Measurements from ENCODE around the gene ITPKC.

The ITPKC gene

DNA sequence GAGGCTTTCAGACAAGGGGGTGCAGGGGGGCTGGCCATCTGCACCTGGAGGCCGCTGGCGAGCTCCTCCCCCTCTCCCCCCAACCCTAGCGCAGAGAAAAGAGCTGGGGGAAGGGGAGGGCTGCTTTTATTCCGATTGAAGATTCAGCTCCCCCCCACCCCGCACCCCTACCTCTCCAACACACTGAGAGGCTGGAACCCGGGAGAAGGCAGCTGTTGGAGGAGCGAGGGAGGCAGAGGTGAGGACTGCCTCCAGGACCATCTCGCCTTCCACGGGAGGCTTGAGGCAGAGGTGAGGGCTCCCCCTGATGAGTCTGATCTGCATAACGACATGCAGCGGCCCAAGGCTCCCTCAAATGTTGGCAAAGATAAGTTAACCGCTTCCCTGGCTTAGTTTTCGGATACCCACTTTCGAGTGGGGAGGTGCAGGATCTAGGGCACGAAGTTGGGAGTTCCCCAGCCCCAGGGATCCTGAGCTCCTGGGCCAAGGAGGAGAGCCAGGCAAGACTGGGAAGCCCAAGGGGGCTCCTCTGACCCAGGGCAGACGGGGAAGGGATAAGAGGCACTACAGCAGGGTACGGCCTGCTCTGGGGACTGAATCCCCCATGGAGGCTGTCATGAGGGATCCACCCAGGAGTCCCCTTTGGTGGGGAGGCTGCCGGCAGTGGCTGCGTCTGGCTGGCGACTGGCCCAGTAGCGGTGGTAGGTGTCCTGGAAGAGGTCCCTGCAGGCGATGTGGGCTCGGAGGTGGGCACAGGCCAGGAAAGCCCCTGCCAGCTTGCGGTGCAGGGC, 25.3 kb upstream of the ITPKC start:
- FAIRE-seq (no peak), DNase-seq (ENCODE audit: insufficient read length) (no peak)
- no peak for TF ChIP-seq TAF1 (IDR thresholded peaks at IDR 0.05; ENCODE audit: borderline replicate concordance, low read depth, low read length)
- TF ChIP-seq POLR2AphosphoS5 (IDR thresholded peaks at IDR 0.05; ENCODE audit: low read depth, low read length), result no peak
- no peak for TF ChIP-seq POLR2A (IDR thresholded peaks at IDR 0.05; ENCODE audit: low read depth, low read length)

- DNase-seq (ENCODE audit: insufficient read length), result no peak
- no peak for FAIRE-seq
- TF ChIP-seq POLR2A (IDR thresholded peaks at IDR 0.05; ENCODE audit: low read depth, low read length) (no peak), POLR2AphosphoS5 (IDR thresholded peaks at IDR 0.05; ENCODE audit: low read depth, low read length) (no peak), TAF1 (IDR thresholded peaks at IDR 0.05; ENCODE audit: borderline replicate concordance, low read depth, low read length) (no peak)
These were observed 24.7 kb upstream of the ITPKC start for GRCh38 chr19:40692212-40692551.

- no peak for FAIRE-seq
- DNase-seq (ENCODE audit: insufficient read length), result no peak
- no peak for TF ChIP-seq POLR2AphosphoS5 (IDR thresholded peaks at IDR 0.05; ENCODE audit: low read depth, low read length)
- no peak for TF ChIP-seq TAF1 (IDR thresholded peaks at IDR 0.05; ENCODE audit: borderline replicate concordance, low read depth, low read length)
- TF ChIP-seq POLR2A (IDR thresholded peaks at IDR 0.05; ENCODE audit: low read depth, low read length), result no peak
These were observed 23.6 kb upstream of the ITPKC start for GRCh38 chr19:40693150-40693788.

DNA sequence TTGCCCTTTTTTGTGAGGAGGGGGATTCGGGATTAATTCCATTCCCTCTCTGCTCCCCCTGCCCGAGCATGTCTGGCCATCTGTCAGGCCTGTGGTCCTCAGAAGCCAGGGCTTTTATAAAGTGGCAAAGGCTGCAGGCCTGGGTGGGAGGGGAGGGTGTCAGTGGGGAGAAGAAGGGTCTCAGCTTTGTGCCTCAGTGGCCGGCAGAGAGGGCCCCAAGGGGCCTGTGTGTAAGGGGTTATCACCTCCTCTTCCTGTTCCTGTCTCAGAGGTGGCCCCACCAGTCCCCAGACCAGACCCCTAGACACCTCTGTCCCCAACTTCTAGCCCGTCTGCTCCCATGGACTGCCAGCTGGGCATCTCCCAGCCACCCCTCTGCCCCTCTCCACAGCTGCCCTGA, 23.0 kb upstream of the ITPKC start:
- TF ChIP-seq POLR2AphosphoS5 (IDR thresholded peaks at IDR 0.05; ENCODE audit: low read depth, low read length) (no peak), POLR2A (IDR thresholded peaks at IDR 0.05; ENCODE audit: low read depth, low read length) (no peak), TAF1 (IDR thresholded peaks at IDR 0.05; ENCODE audit: borderline replicate concordance, low read depth, low read length) (no peak)
- FAIRE-seq, result no peak
- no peak for DNase-seq (ENCODE audit: insufficient read length)

DNA sequence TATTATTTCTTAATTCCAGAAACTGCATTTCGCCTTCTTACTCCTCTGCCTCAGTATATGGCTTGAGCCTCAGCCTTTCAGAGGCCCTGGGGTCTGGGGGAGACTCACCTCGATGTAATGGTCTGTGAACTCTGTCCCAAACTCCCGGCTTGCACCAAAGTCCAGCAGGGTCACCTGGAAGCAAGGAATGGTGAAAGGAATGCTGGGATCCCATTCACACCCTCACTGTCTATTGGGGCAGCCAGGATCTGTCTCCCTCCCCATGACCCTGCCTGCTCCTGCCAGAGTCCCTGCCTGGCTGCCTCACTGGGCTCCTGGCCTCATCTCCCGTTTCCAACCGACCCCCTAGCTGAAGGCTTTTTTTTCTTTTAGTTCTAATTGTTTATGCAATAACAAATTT, 21.0 kb upstream of the ITPKC start:
- DNase-seq (ENCODE audit: insufficient read length) (no peak), FAIRE-seq (no peak)
- TF ChIP-seq POLR2A (IDR thresholded peaks at IDR 0.05; ENCODE audit: low read depth, low read length) (no peak), TAF1 (IDR thresholded peaks at IDR 0.05; ENCODE audit: borderline replicate concordance, low read depth, low read length) (no peak), POLR2AphosphoS5 (IDR thresholded peaks at IDR 0.05; ENCODE audit: low read depth, low read length) (no peak)

DNA sequence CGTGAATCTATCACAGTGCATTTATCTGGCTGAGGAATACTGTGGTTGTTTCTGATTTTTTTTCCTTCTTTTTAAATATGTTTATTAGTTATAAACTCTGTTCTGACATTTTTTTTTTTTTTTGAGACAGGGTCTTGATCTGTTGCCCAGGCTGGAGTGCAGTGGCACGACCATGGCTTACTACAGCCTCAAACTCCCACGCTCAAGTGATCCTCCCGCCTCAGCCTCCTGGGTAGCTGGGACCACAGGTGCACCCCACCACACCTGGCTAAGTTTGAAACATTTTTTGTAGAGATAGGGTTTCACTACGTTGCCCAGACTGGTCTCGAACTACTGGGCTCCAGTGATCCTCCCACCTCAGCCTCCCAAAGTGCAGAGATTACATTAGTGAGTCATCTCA, 19.9 kb upstream of the ITPKC start:
- no peak for DNase-seq (ENCODE audit: insufficient read length)
- no peak for TF ChIP-seq TAF1 (IDR thresholded peaks at IDR 0.05; ENCODE audit: borderline replicate concordance, low read depth, low read length)
- no peak for TF ChIP-seq POLR2AphosphoS5 (IDR thresholded peaks at IDR 0.05; ENCODE audit: low read depth, low read length)
- TF ChIP-seq POLR2A (IDR thresholded peaks at IDR 0.05; ENCODE audit: low read depth, low read length), result no peak
- no peak for FAIRE-seq

GRCh38 chr19:40700083-40700482, 16.8 kb upstream of the ITPKC start:
- no peak for DNase-seq (ENCODE audit: insufficient read length)
- TF ChIP-seq POLR2A (IDR thresholded peaks at IDR 0.05; ENCODE audit: low read depth, low read length) (no peak), TAF1 (IDR thresholded peaks at IDR 0.05; ENCODE audit: borderline replicate concordance, low read depth, low read length) (no peak), POLR2AphosphoS5 (IDR thresholded peaks at IDR 0.05; ENCODE audit: low read depth, low read length) (no peak)
- FAIRE-seq, result no peak

DNA sequence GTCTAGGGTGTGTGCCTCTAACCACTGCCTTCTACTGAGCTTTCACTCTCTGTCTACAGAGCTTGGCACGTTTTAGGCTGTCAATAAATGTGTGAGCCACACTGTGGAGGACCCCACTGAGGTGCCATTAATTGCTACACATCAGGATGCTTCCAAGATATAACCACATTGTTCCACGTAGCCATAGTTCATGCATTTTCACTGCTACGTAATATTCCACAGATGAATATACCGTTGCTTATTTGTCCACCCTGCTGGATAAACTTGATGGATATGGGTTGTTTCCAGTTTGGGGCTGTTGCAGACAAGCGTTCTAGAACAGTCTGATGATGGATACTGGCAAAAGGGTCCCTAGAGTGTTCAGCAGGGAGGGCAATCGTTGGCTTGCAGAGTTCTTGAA, 15.2 kb upstream of the ITPKC start:
- TF ChIP-seq POLR2AphosphoS5 (IDR thresholded peaks at IDR 0.05; ENCODE audit: low read depth, low read length) (no peak), POLR2A (IDR thresholded peaks at IDR 0.05; ENCODE audit: low read depth, low read length) (no peak), TAF1 (IDR thresholded peaks at IDR 0.05; ENCODE audit: borderline replicate concordance, low read depth, low read length) (no peak)
- FAIRE-seq, result no peak
- no peak for DNase-seq (ENCODE audit: insufficient read length)

DNA sequence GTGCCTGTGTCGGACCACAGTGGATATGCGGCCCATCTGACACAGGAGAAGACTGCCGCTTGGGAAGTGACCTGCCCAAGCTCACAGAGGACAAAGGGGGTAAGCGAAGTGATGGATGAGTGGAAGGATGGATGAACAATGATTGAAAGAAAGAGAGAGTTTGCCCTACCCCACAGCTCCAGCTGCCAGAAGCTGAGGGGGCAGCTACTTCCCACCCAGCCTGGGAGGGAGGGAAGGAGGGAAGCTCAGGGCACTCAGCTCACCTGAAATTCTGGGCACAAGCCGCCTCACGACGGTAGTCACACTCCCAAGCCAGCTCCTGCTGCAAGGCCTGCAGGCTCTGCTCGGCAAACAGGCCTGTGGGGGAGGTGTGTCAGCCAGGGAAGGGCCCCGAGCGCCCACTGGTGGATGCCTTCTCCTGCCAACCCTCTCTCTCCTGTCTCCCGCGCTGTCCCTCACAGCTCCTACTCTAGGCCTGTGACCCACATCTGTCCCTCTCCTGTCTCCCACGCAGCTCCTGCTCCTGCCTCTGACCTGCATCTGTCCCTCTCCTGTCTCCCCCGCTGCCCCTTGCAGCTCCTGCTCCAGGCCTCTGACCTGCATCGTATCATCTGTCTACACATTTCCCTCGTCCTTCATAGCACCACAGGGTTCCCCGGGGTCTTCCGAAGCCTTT, 14.4 kb upstream of the ITPKC start:
- FAIRE-seq, result no peak

DNA sequence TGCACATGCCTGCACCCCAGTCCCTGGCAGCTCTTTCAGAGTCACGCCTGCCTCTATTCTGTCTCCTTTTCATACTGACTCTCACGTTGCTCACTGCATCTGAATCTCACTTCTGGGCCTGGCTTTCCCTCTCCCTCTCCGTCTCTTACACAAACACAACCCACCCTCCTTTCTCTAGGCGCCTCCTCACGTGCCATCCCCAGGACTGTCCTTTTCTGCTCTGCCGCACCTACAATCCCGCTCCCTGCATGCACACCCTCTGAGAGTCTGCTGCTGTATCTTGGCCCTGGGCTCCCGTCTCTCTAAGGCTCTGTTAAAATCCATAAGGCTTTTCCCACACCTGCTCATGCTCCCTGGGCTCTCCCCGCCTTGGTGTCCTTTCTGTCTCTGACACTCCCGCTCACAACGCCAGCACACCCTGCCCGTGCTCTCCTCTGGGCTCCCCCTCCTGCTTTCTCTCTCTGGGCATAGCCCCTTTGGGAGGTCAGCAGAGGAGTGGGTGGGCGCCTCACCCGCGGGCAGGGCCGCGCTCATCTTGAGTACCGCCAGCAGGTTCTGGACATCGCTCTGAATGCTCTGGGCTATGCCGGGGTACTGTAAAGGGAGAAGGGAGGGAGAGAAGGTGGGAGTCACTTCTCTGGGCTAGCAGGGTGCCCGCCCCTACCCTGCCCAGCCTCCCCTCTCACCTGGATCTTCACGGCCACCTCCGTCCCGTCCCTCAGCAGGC, 13.7 kb upstream of the ITPKC start:
- DNase-seq (ENCODE audit: insufficient read length), result no peak
- no peak for TF ChIP-seq TAF1 (IDR thresholded peaks at IDR 0.05; ENCODE audit: borderline replicate concordance, low read depth, low read length)
- TF ChIP-seq POLR2AphosphoS5 (IDR thresholded peaks at IDR 0.05; ENCODE audit: low read depth, low read length), result no peak
- TF ChIP-seq POLR2A (IDR thresholded peaks at IDR 0.05; ENCODE audit: low read depth, low read length), result no peak
- no peak for FAIRE-seq

More for the DNA sequence above, 14.4 kb upstream of the ITPKC start:
- TF ChIP-seq POLR2AphosphoS5 (IDR thresholded peaks at IDR 0.05; ENCODE audit: low read depth, low read length) (no peak), TAF1 (IDR thresholded peaks at IDR 0.05; ENCODE audit: borderline replicate concordance, low read depth, low read length) (no peak), POLR2A (IDR thresholded peaks at IDR 0.05; ENCODE audit: low read depth, low read length) (no peak)
- no peak for DNase-seq (ENCODE audit: insufficient read length)

Data from GM12892 (cell line).